Measurements from ENCODE around the gene CHCHD6.

CHCHD6 gene

DNA sequence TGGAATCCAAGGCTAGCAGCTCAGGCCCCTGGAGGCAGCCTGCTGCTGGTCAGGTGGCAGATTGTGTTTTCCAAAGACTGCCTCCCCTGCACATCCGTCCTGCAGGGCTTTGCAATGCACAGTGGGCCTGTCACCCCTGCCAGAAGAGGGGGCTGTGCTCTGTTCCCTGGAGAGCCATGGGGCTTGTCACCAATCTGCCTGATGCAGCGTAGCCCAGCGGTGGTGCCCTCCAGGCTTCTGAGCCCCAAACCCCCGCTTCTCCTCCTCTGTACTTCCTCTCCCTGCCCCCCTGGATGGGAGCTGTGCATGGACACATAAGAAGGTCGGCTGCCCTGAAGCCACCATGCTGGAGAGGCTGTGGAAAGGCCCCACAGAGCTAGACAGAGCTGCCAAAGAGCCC lies 268.8 kb downstream of the CHCHD6 start:
- no peak for DNase-seq (ENCODE audit: low read depth in 1 of 2, low spot score in 1 of 2)
- TF ChIP-seq JUND (IDR thresholded peaks at IDR 0.05; ENCODE audit: low read depth) = no peak
- in situ Hi-C loops (cut with HindIII; ENCODE audit: low pct_unique_long_range_greater_than_20kb, low sequenced_read_pairs) = no loop called here

DNA sequence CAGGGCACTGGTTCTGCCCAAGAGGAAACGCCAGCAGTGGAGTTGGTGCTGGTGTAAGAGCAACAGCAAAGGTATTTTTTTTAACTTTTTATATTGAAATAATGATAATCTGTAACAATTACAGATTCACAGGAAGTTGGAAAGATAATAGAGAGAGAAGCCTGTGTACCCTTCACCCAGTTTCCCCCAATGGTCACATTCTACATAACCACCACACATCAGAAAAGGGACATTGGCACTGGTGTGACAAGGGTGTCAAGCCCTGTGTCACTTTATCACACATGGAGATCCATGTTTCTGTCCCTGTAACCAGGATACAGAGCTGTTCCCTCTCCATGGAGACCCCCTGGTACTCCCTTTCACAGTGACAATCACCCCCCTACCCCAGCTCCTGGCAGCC lies 269.8 kb downstream of the CHCHD6 start:
- DNase-seq (ENCODE audit: low read depth in 1 of 2, low spot score in 1 of 2) = no peak
- TF ChIP-seq JUND (IDR thresholded peaks at IDR 0.05; ENCODE audit: low read depth) = no peak
- in situ Hi-C loops (cut with HindIII; ENCODE audit: low pct_unique_long_range_greater_than_20kb, low sequenced_read_pairs) = no loop called here

DNA sequence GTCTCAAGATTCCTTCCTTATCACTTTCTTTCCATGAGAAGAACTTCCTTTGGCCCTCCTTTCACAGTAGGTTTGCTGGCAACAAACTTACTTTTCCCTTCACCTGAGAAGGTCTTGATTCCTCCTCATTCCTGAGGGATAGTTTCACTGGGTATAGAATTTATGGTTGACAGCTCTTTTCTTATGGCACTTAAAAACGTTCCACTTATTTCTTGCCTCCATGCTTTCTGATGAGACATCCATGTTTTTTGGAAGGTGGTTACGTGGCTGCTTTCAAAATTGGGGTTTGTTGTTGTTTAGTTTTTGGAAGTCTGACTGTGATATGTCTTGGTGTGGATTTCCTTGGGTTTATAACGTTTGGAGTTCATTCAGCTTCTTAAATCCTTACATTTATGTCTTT lies 270.7 kb downstream of the CHCHD6 start:
- in situ Hi-C loops (cut with HindIII; ENCODE audit: low pct_unique_long_range_greater_than_20kb, low sequenced_read_pairs) = no loop called here
- no peak for TF ChIP-seq JUND (IDR thresholded peaks at IDR 0.05; ENCODE audit: low read depth)
- no peak for DNase-seq (ENCODE audit: low read depth in 1 of 2, low spot score in 1 of 2)

DNA sequence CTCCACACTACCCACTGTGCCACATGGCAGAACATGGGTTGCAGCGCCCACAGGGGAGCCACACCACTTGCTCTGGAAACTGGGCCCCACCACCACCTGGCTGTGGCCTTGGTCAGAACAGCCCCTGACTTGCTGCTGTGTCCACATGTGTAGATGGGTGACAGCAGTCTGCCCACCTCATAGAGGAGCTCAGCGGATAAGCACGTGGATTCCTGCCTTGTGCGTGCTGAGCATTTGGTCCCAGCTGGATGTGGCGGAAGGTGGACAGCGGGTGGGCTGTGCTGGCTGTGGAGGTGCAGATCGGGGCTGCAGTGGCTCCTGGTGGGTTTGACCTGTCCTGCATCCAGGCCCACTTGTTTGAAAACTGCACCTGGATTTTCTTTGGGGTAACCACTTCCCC lies 272.9 kb downstream of the CHCHD6 start:
- no peak for DNase-seq (ENCODE audit: low read depth in 1 of 2, low spot score in 1 of 2)
- no peak for TF ChIP-seq JUND (IDR thresholded peaks at IDR 0.05; ENCODE audit: low read depth)
- in situ Hi-C loops (cut with HindIII; ENCODE audit: low pct_unique_long_range_greater_than_20kb, low sequenced_read_pairs) = no loop called here

DNA sequence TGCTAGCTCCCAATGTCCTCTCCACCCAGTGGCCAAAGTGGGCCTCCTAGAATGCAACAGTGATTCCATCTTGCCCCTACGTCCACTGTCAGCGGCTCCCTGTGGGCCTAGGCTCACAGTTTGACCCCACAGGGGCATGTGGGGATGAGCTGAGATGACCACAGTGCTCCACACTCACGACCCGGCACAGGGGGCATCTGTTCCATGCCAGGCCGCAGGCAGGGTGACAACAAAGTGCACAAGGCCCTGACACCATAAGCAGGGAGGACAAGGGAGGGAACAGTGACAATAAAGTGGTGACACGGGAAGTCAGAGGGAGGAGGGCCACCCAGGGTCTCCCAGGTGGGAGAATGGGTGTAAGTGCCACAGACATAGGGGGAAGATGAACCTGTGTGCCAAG lies 273.8 kb downstream of the CHCHD6 start:
- no peak for TF ChIP-seq JUND (IDR thresholded peaks at IDR 0.05; ENCODE audit: low read depth)
- in situ Hi-C loops (cut with HindIII; ENCODE audit: low pct_unique_long_range_greater_than_20kb, low sequenced_read_pairs) = no loop called here

DNA sequence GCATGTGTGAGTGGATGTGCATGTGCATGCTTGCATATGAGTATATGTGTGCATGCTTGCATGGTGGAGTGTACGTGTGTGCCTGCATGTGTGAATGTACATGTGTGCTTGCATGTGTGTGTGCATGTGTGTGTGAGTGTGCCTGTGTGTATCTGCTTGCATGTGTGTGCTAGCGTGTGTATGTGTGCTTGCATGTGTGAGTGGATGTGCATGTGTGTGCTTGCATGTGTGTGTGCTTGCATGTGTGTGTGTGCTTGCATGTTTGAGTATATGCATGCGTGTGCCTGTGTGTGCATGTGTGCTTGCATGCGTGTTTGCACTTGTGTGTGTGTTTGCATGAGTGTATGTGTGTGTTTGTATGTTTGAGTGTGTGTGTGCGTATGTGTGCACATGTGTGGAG lies 274.3 kb downstream of the CHCHD6 start:
- in situ Hi-C loops (cut with HindIII; ENCODE audit: low pct_unique_long_range_greater_than_20kb, low sequenced_read_pairs) = no loop called here
- DNase-seq (ENCODE audit: low read depth in 1 of 2, low spot score in 1 of 2) = no peak
- TF ChIP-seq JUND (IDR thresholded peaks at IDR 0.05; ENCODE audit: low read depth) = no peak

More for the DNA sequence above, 273.8 kb downstream of the CHCHD6 start:
- no peak for DNase-seq (ENCODE audit: low read depth in 1 of 2, low spot score in 1 of 2)

DNA sequence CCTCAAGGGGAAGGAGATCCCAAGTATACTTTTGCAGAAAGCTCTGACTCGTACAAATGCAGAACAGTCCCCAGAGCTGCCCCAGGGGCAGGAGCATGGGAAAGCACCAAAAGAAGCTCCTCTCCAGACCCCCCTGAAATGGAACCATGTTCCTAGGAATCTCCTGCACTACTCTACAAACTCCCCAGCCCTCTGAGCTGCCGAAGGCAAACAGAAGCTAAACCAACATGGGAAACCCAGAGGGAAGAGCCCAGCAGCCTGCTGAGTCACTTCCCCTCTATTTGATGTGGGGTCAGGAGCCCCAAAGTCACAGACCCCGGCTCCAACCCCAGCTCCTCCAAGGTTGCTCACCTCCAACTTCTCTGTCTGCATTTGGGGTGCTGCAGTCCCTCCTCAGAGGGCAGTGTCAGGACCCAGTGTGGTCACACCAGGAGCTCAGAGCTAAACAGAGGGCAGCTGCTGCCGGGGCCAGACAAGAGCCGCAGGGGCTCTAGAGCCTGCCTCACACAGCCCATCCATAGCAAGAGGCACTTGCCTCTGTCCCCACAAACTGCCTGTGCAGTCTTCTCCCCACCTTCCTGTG lies 275.1 kb downstream of the CHCHD6 start:
- in situ Hi-C loops (cut with HindIII; ENCODE audit: low pct_unique_long_range_greater_than_20kb, low sequenced_read_pairs) = no loop called here
- DNase-seq (ENCODE audit: low read depth in 1 of 2, low spot score in 1 of 2) = no peak
- no peak for TF ChIP-seq JUND (IDR thresholded peaks at IDR 0.05; ENCODE audit: low read depth)

DNA sequence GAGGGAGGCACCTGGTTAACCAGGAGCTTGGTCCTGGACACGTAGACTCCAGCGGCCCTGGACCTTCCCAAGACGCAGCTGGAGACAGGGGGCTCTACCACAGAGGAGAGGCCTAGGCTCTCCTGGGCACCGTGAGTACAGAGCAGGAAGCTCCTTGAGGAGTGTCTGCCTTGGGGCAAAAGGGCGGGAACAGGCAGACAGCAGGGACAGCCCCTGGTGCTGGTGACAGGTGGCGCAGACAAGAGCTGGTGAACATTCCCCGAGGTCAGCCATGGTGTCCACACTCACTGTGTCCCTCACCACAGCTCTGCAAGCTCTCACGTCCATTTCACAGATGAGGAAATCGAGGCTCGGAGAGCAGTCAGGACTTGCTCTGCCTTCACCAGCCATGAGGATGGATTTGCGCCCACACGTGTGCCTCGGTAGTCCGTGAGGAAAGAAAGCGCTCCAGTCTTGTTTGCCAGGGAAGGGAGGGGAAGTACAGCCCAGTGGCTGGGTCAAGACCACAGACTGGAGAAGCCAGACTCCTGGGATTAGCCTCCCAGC lies 276.3 kb downstream of the CHCHD6 start:
- no peak for DNase-seq (ENCODE audit: low read depth in 1 of 2, low spot score in 1 of 2)
- in situ Hi-C loops (cut with HindIII; ENCODE audit: low pct_unique_long_range_greater_than_20kb, low sequenced_read_pairs) = no loop called here
- TF ChIP-seq JUND (IDR thresholded peaks at IDR 0.05; ENCODE audit: low read depth) = no peak

DNA sequence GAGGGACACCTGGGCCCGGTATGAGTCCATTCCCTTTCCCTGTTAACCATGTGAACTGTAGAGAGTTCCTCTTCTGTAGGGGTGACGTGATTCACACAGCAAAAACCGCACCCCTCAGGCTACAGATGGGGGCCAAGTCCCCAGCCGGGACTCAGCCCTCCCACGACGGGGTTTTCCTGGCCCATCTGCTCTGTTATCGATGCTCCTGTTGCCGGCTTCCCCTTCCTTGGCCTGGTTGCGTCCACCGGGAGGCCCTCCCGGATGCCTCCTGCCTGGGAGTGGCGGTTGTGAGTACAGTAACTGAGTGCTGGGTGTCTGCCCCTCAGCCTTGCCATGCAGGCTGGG lies 278.1 kb downstream of the CHCHD6 start:
- in situ Hi-C loops (cut with HindIII; ENCODE audit: low pct_unique_long_range_greater_than_20kb, low sequenced_read_pairs) = no loop called here
- TF ChIP-seq JUND (IDR thresholded peaks at IDR 0.05; ENCODE audit: low read depth) = no peak
- DNase-seq (ENCODE audit: low read depth in 1 of 2, low spot score in 1 of 2) = no peak

DNA sequence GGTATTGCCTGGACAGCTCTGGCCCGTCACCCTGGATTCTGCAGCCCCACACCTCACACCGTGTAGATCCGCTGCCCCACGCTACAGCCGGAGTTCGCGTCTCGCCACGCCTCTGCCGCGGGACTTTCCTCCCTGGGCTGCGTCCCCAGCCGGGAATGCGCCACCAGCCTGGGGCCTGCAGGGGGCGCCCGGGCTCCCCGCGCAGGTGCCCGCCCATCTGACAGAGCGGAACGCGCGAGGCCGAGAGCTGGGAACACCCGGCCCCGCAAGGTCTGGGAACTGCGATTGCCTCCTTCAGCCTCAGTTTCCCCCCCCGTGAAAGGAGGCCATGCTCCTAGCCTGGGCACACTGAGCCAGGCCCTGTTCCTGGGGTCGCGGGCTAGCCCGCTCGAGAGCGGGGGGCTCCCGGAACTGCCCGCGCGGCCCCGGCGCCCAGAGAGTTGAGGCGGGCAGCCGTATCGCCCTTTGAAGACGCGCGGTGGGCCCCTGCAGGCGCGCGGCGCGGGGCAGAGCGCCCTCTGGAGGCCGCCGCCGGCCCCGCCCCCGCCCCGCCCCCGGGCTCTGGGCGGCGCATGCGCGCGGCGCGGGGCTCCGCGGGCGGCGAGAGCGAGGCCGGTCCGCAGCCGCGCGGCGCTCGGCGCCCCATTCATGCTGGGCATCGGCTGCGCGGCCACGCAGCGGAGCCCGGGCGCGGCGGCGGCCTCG lies 278.6 kb downstream of the CHCHD6 start, which contains the start of gene PLXNA1:
Gene PLXNA1, plus strand, starts transcription at position 645 of the 705 bp plus-strand sequence. CDS start 5,479 bp downstream, outside the sequence.
- TF ChIP-seq JUND (IDR thresholded peaks at IDR 0.05; ENCODE audit: low read depth) = no peak
- in situ Hi-C loops (cut with HindIII; ENCODE audit: low pct_unique_long_range_greater_than_20kb, low sequenced_read_pairs) = no loop called here
- peak; percentile 83 to 92 for DNase-seq (ENCODE audit: low read depth in 1 of 2, low spot score in 1 of 2)

DNA sequence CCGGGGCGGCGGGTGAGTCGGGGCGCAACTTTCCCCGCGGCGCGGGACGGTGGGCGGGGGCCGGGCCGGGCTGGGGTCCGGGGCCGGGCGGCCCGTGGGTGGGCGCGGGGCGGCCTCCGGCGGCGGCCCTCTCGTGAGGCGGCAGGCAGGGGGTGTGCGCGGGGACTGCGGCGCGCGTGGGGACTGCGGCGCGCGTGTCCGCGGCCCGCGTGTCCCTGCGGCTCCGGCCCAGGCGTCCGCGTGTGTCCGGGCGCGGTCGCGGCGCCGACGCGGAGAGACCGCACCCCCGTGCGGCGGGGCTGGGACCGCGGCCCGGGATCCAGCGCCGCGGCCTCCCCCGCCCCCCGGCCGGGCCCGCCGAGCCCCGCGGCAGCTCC lies 279.2 kb downstream of the CHCHD6 start:
- TF ChIP-seq JUND (IDR thresholded peaks at IDR 0.05; ENCODE audit: low read depth) = no peak
- DNase-seq (ENCODE audit: low read depth in 1 of 2, low spot score in 1 of 2) = peak; percentile 28 to 62
- in situ Hi-C loops (cut with HindIII; ENCODE audit: low pct_unique_long_range_greater_than_20kb, low sequenced_read_pairs) = no loop called here

DNA sequence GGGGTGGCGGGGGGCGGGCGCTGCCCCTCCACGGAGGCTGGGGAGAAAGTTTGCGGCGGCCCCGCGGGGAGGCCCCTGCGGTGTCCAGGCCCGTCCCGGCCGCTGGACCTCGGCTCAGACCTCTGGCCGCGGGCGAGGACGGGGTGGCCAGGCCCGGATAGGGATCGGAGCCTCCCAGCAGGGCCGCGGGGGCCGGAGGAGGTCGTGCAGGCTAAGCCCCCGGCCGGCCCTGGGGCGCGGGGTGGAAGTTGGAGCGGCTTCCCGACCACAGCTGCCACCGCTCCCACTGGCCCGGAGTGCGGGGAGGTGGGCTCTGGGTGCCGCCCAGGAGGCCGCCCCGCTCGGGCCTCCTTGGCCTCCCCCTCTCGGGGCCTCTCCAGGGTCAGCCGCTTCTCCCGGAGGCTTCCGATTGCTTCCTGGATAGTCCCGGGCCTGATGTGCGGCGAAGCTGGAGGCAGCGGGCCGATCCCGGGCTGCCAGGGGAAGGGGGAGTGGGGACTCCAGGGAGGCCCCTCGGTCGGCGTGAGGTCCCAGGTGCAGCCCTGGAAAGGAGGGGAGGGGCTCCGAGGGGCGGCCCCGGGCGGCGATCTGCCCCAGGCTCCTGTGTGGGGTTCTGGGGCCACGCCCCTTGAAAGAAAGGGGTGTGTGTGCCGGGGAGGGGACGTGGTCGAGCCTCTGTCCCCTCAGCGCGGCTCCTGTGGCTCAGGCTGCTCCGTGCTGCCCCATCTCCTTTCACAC lies 279.8 kb downstream of the CHCHD6 start:
- in situ Hi-C loops (cut with HindIII; ENCODE audit: low pct_unique_long_range_greater_than_20kb, low sequenced_read_pairs) = no loop called here
- no peak for TF ChIP-seq JUND (IDR thresholded peaks at IDR 0.05; ENCODE audit: low read depth)
- DNase-seq (ENCODE audit: low read depth in 1 of 2, low spot score in 1 of 2) = no peak
